Mesenchymal stem cell (in vitro differentiated cells and primary cell): Measurements from ENCODE around the gene RNF212B.

ENCODE experiments used
- DNase-seq: peaks from one replicate; pipeline ENCODE4 v3.0.0-alpha.2; 2013
- H2AFZ ChIP-seq: one replicate; pipeline ENCODE4 v1.6.1; 2013; ENCODE audit warnings: low read depth, mild to moderate bottlenecking, control low read depth, inconsistent platforms, low read length, moderate library complexity
- H2AK5ac ChIP-seq: 2 replicates; pipeline ENCODE4 v1.6.1; 2013; ENCODE audit warnings: low read length, moderate library complexity, mild to moderate bottlenecking, inconsistent platforms; ENCODE audit not compliant: severe bottlenecking
- H2BK120ac ChIP-seq: one replicate; pipeline ENCODE4 v1.6.1; 2013; ENCODE audit warnings: low read depth, mild to moderate bottlenecking, inconsistent platforms, low read length, moderate library complexity
- H2BK12ac ChIP-seq, 2 experiments: one replicate each; pipeline ENCODE4 v1.6.1; 2013; ENCODE audit warnings: inconsistent platforms in 2 of 2, low read length in 2 of 2, mild to moderate bottlenecking in 2 of 2, moderate library complexity in 2 of 2, control low read depth in 1 of 2
- H2BK15ac ChIP-seq: one replicate; pipeline ENCODE4 v1.6.1; 2013; ENCODE audit warnings: mild to moderate bottlenecking, low read depth, inconsistent platforms; ENCODE audit not compliant: poor library complexity, severe bottlenecking
- H2BK5ac ChIP-seq: 2 replicates; pipeline ENCODE4 v1.6.1; 2013; ENCODE audit warnings: low read depth, mild to moderate bottlenecking, low read length, control low read depth, inconsistent platforms; ENCODE audit not compliant: poor library complexity, severe bottlenecking
- H3K14ac ChIP-seq, 2 experiments: one replicate each; pipeline ENCODE4 v1.6.1; 2013; ENCODE audit warnings: inconsistent platforms in 2 of 2, low read length in 2 of 2, control low read depth in 1 of 2, mild to moderate bottlenecking in 1 of 2, moderate library complexity in 1 of 2
- H3K18ac ChIP-seq, 2 experiments: one replicate each; pipeline ENCODE4 v1.6.1; 2013; ENCODE audit warnings: inconsistent platforms in 2 of 2, low read length in 2 of 2, control low read depth in 1 of 2, low read depth in 1 of 2, mild to moderate bottlenecking in 1 of 2
- H3K23ac ChIP-seq, 2 experiments: one replicate each; pipeline ENCODE4 v1.6.1; 2013; ENCODE audit warnings: inconsistent platforms in 2 of 2, low read length in 2 of 2, mild to moderate bottlenecking in 2 of 2, moderate library complexity in 2 of 2, control low read depth in 1 of 2
- H3K27ac ChIP-seq: 2 replicates; pipeline ENCODE4 v1.5.1; 2013; ENCODE audit warnings: mild to moderate bottlenecking, moderate library complexity, low read length, control low read depth, inconsistent platforms; ENCODE audit not compliant: poor library complexity, severe bottlenecking
- H3K27me3 ChIP-seq, 2 experiments: 2 replicates each; pipeline versions ENCODE4 v1.6.1 to v1.7.0; 2013; ENCODE audit warnings: low read length in 2 of 2, mild to moderate bottlenecking in 2 of 2, moderate library complexity in 2 of 2, control low read depth in 1 of 2, inconsistent platforms in 1 of 2; ENCODE audit not compliant: control insufficient read depth in 1 of 2, insufficient read depth in 1 of 2
- H3K36me3 ChIP-seq, 2 experiments: 2 replicates each; pipeline versions ENCODE4 v1.6.1 to v1.7.0; 2013; ENCODE audit warnings: low read length in 2 of 2, control low read depth in 1 of 2, inconsistent platforms in 1 of 2, low read depth in 1 of 2, mild to moderate bottlenecking in 1 of 2; ENCODE audit not compliant: insufficient read depth in 2 of 2, control insufficient read depth in 1 of 2
- H3K4ac ChIP-seq, 2 experiments: one replicate each; pipeline ENCODE4 v1.6.1; 2013; ENCODE audit warnings: inconsistent platforms in 2 of 2, low read length in 2 of 2, mild to moderate bottlenecking in 2 of 2, moderate library complexity in 2 of 2, control low read depth in 1 of 2, low read depth in 1 of 2
- H3K4me1 ChIP-seq: 2 replicates; pipeline ENCODE4 v1.6.1; 2013; ENCODE audit warnings: low read depth, low read length, control low read depth; ENCODE audit not compliant: control insufficient read depth, insufficient read depth
- H3K4me2 ChIP-seq: 2 replicates; pipeline ENCODE4 v1.6.1; 2013; ENCODE audit warnings: low read length, mild to moderate bottlenecking, inconsistent platforms; ENCODE audit not compliant: poor library complexity, severe bottlenecking
- H3K4me3 ChIP-seq, 2 experiments: 2 replicates each; pipeline versions ENCODE4 v1.5.1 to v1.7.0; 2013; ENCODE audit warnings: low read length in 2 of 2, mild to moderate bottlenecking in 2 of 2, control low read depth in 1 of 2, low read depth in 1 of 2; ENCODE audit not compliant: insufficient read depth in 1 of 2
- H3K79me1 ChIP-seq: replicated peaks from 2 replicates; pipeline ENCODE4 v1.6.1; 2013; ENCODE audit warnings: mild to moderate bottlenecking, control low read depth, low read length, inconsistent platforms; ENCODE audit not compliant: poor library complexity, severe bottlenecking
- H3K9ac ChIP-seq: 2 replicates; pipeline ENCODE4 v1.7.0; 2013; ENCODE audit warnings: mild to moderate bottlenecking, low read length, moderate library complexity
- H3K9me3 ChIP-seq: 2 replicates; pipeline ENCODE4 v1.7.0; 2013; ENCODE audit warnings: mild to moderate bottlenecking, low read length; ENCODE audit not compliant: control insufficient read depth
- H4K8ac ChIP-seq: one replicate; pipeline ENCODE4 v1.6.1; 2013; ENCODE audit warnings: inconsistent platforms, mild to moderate bottlenecking, low read length, moderate library complexity
- H4K91ac ChIP-seq: one replicate; pipeline ENCODE4 v1.6.1; 2013; ENCODE audit warnings: mild to moderate bottlenecking, low read length, inconsistent platforms
- WGBS: methylation state at CpG from one replicate; pipeline ENCODE4 v1.1.7; 2013; ENCODE audit warnings: mixed read lengths; 5-methylcytosine and 5-hydroxymethylcytosine counted together

Gene RNF212B

GRCh38 chr14:23243066-23243465 is 5.3 kb downstream of the RNF212B start:
- Histone ChIP-seq H4K8ac (no peak overlapping the region), H3K18ac (no peak overlapping the region), H3K4me1 (peaks cover 1% of the 10 kb centered on the region), H3K9ac (no peak overlapping the region), H2BK5ac (no peak overlapping the region), H3K4me3 (no peak overlapping the region), H2BK120ac (no peak overlapping the region), H3K27ac (no peak overlapping the region), H3K23ac (no peak overlapping the region), H2BK15ac (no peak overlapping the region), H3K79me1 (no peaks in the 10 kb centered on the region), H2BK12ac (no peak overlapping the region), H3K14ac (no peak overlapping the region), H3K4me2 (no peak overlapping the region), H3K27me3 (no peaks in the 10 kb centered on the region), H2AFZ (no peak overlapping the region), H2AK5ac (no peak overlapping the region), H4K91ac (no peak overlapping the region), H3K4ac (no peak overlapping the region), H3K36me3 (no peaks in the 10 kb centered on the region), H3K9me3 (no peaks in the 10 kb centered on the region)
- no peak for DNase-seq
- 94% methylated on average over 2 of the region's 2 CpGs for WGBS

- no peak overlapping the region for H3K23ac ChIP-seq
- no peak overlapping the region for H3K9ac ChIP-seq
- H3K18ac ChIP-seq = no peak overlapping the region
- no peaks in the 10 kb centered on the region for H3K27me3 ChIP-seq
- H4K8ac ChIP-seq = no peak overlapping the region
- no peak overlapping the region for H3K14ac ChIP-seq
- H2BK15ac ChIP-seq = no peak overlapping the region
- H2BK5ac ChIP-seq = no peak overlapping the region
- no peaks in the 10 kb centered on the region for H3K79me1 ChIP-seq
- peak overlapping the region; percentile 22 for H3K4me2 ChIP-seq
- no peak for DNase-seq
- no peak overlapping the region for H3K4ac ChIP-seq
- no peak overlapping the region for H2BK12ac ChIP-seq
- no peaks in the 10 kb centered on the region for H3K36me3 ChIP-seq
- no peak overlapping the region for H2BK120ac ChIP-seq
- no peak overlapping the region for H3K4me3 ChIP-seq
- H3K9me3 ChIP-seq = no peaks in the 10 kb centered on the region
- H3K4me1 ChIP-seq = peaks cover 1% of the 10 kb centered on the region
- no peak overlapping the region for H2AK5ac ChIP-seq
- peak overlapping the region; percentile 70 for H3K27ac ChIP-seq
- no peak overlapping the region for H4K91ac ChIP-seq
- no peak overlapping the region for H2AFZ ChIP-seq
Observed at GRCh38 chr14:23245282-23245681, 7.5 kb downstream of the RNF212B start.

- no peak overlapping the region for H3K4me3 ChIP-seq
- no CpG with 5 or more reads among the region's 7 CpGs for WGBS
Observed at GRCh38 chr14:23248601-23249000, 10.9 kb downstream of the RNF212B start.

GRCh38 chr14:23249824-23250223 is 12.1 kb downstream of the RNF212B start:
- H3K27ac ChIP-seq = no peak overlapping the region
- H3K4ac ChIP-seq = no peak overlapping the region
- no peaks in the 10 kb centered on the region for H3K79me1 ChIP-seq
- H4K91ac ChIP-seq = no peak overlapping the region
- no peak overlapping the region for H3K4me3 ChIP-seq
- H2BK12ac ChIP-seq = no peak overlapping the region
- no peaks in the 10 kb centered on the region for H3K9me3 ChIP-seq
- H3K18ac ChIP-seq = no peak overlapping the region
- H3K4me2 ChIP-seq = no peak overlapping the region
- no peak for DNase-seq
- WGBS = 87% methylated on average over 6 of the region's 6 CpGs
- no peak overlapping the region for H3K14ac ChIP-seq
- H2AK5ac ChIP-seq = no peak overlapping the region
- no peak overlapping the region for H3K23ac ChIP-seq
- no peak overlapping the region for H2BK120ac ChIP-seq
- H2BK5ac ChIP-seq = peak overlapping the region; percentile 38
- no peak overlapping the region for H2AFZ ChIP-seq
- H4K8ac ChIP-seq = no peak overlapping the region
- peaks cover 1% of the 10 kb centered on the region for H3K4me1 ChIP-seq
- H3K36me3 ChIP-seq = no peaks in the 10 kb centered on the region
- H2BK15ac ChIP-seq = no peak overlapping the region
- peaks cover 5 to 9% of the 10 kb centered on the region in 2 experiments for H3K27me3 ChIP-seq
- H3K9ac ChIP-seq = no peak overlapping the region

More at GRCh38 chr14:23248601-23249000, 10.9 kb downstream of the RNF212B start:
- Histone ChIP-seq H2BK120ac (no peak overlapping the region), H3K36me3 (no peaks in the 10 kb centered on the region), H3K23ac (no peak overlapping the region), H4K8ac (no peak overlapping the region), H3K4me2 (no peak overlapping the region), H2BK5ac (no peak overlapping the region), H3K27ac (no peak overlapping the region), H2AK5ac (no peak overlapping the region), H3K27me3 (peaks cover 5 to 9% of the 10 kb centered on the region in 2 experiments), H2BK12ac (no peak overlapping the region), H3K14ac (no peak overlapping the region), H2BK15ac (no peak overlapping the region), H3K18ac (no peak overlapping the region), H3K9ac (no peak overlapping the region), H3K4me1 (peaks cover 1% of the 10 kb centered on the region), H3K4ac (no peak overlapping the region), H2AFZ (no peak overlapping the region), H3K9me3 (no peaks in the 10 kb centered on the region), H4K91ac (no peak overlapping the region), H3K79me1 (no peaks in the 10 kb centered on the region)
- DNase-seq = peak; percentile 61
